T-cell (primary cell): ENCODE measurements around the gene CSRNP3. TPM values are rescaled to one million over a fixed set of nuclear protein-coding genes. Genes with fewer than 3 reads are reported as not detected.

Source experiments
- ATAC-seq, 4 experiments: fragments of 200-7000 bp in 3 of 4; fragments of 150-1000 bp in 1 of 4; cut with Tn5 transposase; replicated peaks in 1 of 4; 1 replicate in 3 of 4; 2 replicates in 1 of 4; pipeline ENCODE4 v1.10.0; 2021; ENCODE audit warnings: moderate library complexity in 3 of 4, mild to moderate bottlenecking in 2 of 4, moderate number of reproducible peaks in 1 of 4
- CTCF ChIA-PET, 2 donors: fragments of 300-600 bp; sonication (Branson Sonifier 250); formaldehyde crosslinking; loops; one replicate each; lab custom pipeline; 2022; ENCODE audit warnings: antibody characterized with exemption in 2 of 2; lab: Charles Lee
- POLR2A ChIA-PET, 2 donors: fragments of 300-600 bp; sonication (Branson Sonifier 250); formaldehyde crosslinking; loops; one replicate each; lab custom pipeline; 2022; ENCODE audit warnings: antibody characterized with exemption in 2 of 2; lab: Charles Lee
- DNase-seq, 35 experiments: peaks; one replicate each; pipeline versions ENCODE4 v3.0.0 to v3.0.0-alpha.2; 2013 to 2023
- H3K27ac ChIP-seq: one replicate; pipeline ENCODE4 v1.5.1; 2013; ENCODE audit warnings: low read length
- H3K27me3 ChIP-seq, 2 experiments: replicated peaks in 1 of 2; 1 replicate in 1 of 2; 2 replicates in 1 of 2; pipeline versions ENCODE4 v1.6.1 to v1.7.0; 2013; ENCODE audit warnings: low read length in 1 of 2, mixed read lengths in 1 of 2; ENCODE audit not compliant: control insufficient read depth in 2 of 2, insufficient read depth in 2 of 2; ENCODE audit errors: extremely low read depth in 1 of 2
- H3K36me3 ChIP-seq, 2 donors: 1 replicate in 1 of 2; 2 replicates in 1 of 2; pipeline versions ENCODE4 v1.6.1 to v1.7.0; 2013; ENCODE audit warnings: low read length in 1 of 2; ENCODE audit not compliant: control insufficient read depth in 2 of 2, insufficient read depth in 1 of 2; ENCODE audit errors: extremely low read depth in 1 of 2
- H3K4me1 ChIP-seq, 2 experiments: 1 replicate in 1 of 2; 2 replicates in 1 of 2; pipeline versions ENCODE4 v1.6.1 to v1.7.0; 2013; ENCODE audit warnings: low read length in 2 of 2, mixed read lengths in 1 of 2; ENCODE audit not compliant: insufficient read depth in 2 of 2, control insufficient read depth in 1 of 2; ENCODE audit errors: extremely low read depth in 1 of 2
- H3K4me3 ChIP-seq, 2 donors: 1 replicate in 1 of 2; 2 replicates in 1 of 2; pipeline versions ENCODE4 v1.5.1 to v1.7.0; 2013; ENCODE audit warnings: mild to moderate bottlenecking in 2 of 2, low read length in 1 of 2, moderate library complexity in 1 of 2; ENCODE audit not compliant: control insufficient read depth in 1 of 2; ENCODE audit errors: extremely low read depth in 1 of 2
- H3K9me3 ChIP-seq: 2 replicates; pipeline ENCODE4 v1.7.0; 2013
- H3K27ac Mint-ChIP-seq, 2 donors: one replicate each; pipeline ENCODE4 v1.8.0; 2020 to 2021; ENCODE audit warnings: mild to moderate bottlenecking in 2 of 2, mixed read lengths in 2 of 2
- H3K27me3 Mint-ChIP-seq, 2 donors: one replicate each; pipeline ENCODE4 v1.8.0; 2021 to 2022; ENCODE audit warnings: mixed read lengths in 2 of 2
- H3K36me3 Mint-ChIP-seq: one replicate; pipeline ENCODE4 v1.8.0; 2021; ENCODE audit warnings: mixed read lengths
- H3K4me1 Mint-ChIP-seq, 3 donors: one replicate each; pipeline ENCODE4 v1.8.0; 2020 to 2022; ENCODE audit warnings: mixed read lengths in 3 of 3, mild to moderate bottlenecking in 1 of 3
- H3K4me3 Mint-ChIP-seq, 3 donors: one replicate each; pipeline ENCODE4 v1.8.0; 2020 to 2022; ENCODE audit warnings: mild to moderate bottlenecking in 3 of 3, mixed read lengths in 3 of 3, moderate library complexity in 3 of 3
- H3K9me3 Mint-ChIP-seq, 3 donors: one replicate each; pipeline ENCODE4 v1.8.0; 2020 to 2022; ENCODE audit warnings: mixed read lengths in 3 of 3
- WGBS: methylation state at CpG from one replicate; pipeline ENCODE4 v1.1.5; 2013; ENCODE audit warnings: missing lambda C conversion rate; ENCODE audit not compliant: insufficient coverage; 5-methylcytosine and 5-hydroxymethylcytosine counted together
- total RNA-seq, 35 experiments: library from RNA in 6 of 35; stranded (reverse) in 6 of 35; fragments of 120-200 nt in 1 of 35; gene quantifications; one replicate each; pipeline versions ENCODE4 v1.2.1 to v1.2.4 and lab custom pipeline; 2013 to 2026

CSRNP3 gene
- total RNA-seq, 5 donors from 2014 or later (not counting 1 experiment from before 2014, with no cell fraction given): 0.19 TPM; not detected in 4

DNA sequence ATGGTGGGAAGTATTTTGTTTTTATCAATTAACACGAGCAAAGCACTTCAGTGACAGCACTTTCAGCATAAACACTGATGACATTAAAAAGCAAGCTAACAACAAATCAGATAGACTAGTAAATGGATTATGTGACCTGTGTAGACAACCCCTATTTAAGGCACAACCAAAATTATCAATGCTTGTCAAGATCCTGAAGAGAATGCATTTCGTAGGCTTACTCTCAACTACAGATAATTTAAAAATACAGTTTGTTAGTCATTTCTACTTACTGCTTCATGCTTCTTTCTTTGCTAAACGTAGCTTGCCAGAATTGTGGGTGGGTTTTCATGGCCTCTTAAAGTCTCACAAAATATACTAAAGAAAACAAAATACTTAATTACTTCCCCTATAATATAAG is 3.4 kb downstream of the CSRNP3 start:
- H3K4me3 Mint-ChIP-seq: no peak overlapping the region
- H3K9me3 ChIP-seq: no peaks in the 10 kb centered on the region
- H3K27me3 ChIP-seq: no peaks in the 10 kb centered on the region
- ChIA-PET CTCF (no interaction called here), POLR2A (no interaction called here)
- no peaks in the 10 kb centered on the region for H3K4me1 ChIP-seq
- no peak overlapping the region for H3K27ac ChIP-seq
- H3K36me3 ChIP-seq: no peaks in the 10 kb centered on the region
- no peak overlapping the region for H3K27ac Mint-ChIP-seq
- no peaks in the 10 kb centered on the region for H3K4me1 Mint-ChIP-seq
- no peaks in the 10 kb centered on the region for H3K9me3 Mint-ChIP-seq
- no peak for ATAC-seq
- peaks cover 2 to 8% of the 10 kb centered on the region in 2 donors for H3K27me3 Mint-ChIP-seq
- H3K4me3 ChIP-seq: no peak overlapping the region
- no peaks in the 10 kb centered on the region for H3K36me3 Mint-ChIP-seq
- no CpG with 5 or more reads among the region's 3 CpGs for WGBS
- no peak for DNase-seq

DNA sequence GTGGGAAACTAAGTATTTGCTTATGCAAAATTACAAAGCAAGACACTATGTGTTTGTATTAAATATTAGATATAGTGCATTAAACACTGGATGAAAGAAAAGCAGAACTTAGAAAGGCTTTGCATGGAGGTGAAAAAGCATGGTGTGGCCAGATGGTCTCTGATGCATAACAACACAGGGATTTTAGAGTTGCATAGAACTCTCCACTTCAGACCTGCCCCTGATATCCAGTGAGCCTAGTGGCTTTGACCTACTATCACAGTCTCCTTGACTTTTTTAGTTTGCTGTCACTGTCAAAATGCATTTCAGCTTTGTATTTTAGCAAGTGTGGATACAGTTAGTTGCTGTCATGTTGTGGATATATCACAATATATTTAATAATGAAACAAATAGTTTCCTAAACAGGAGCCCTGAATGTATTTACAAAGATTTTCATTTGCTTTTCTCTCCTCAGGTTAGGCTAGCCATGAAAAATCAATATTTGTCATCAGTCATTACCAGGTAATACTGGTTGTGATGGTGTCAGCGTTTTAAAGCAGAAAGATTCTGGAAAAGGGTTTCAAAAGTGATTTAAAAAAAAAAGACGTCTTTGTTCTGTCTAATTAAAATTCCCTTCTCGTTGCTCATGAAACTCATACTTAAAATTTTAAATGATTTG is 5.2 kb downstream of the CSRNP3 start:
- no peak for ATAC-seq
- Mint-ChIP-seq H3K27me3 (peaks cover 0 to 5% of the 10 kb centered on the region in 2 donors), H3K36me3 (no peaks in the 10 kb centered on the region), H3K9me3 (no peaks in the 10 kb centered on the region), H3K27ac (no peak overlapping the region), H3K4me1 (no peaks in the 10 kb centered on the region), H3K4me3 (no peak overlapping the region)
- Histone ChIP-seq H3K27me3 (no peaks in the 10 kb centered on the region), H3K4me3 (no peak overlapping the region), H3K9me3 (no peaks in the 10 kb centered on the region), H3K4me1 (no peaks in the 10 kb centered on the region), H3K27ac (no peak overlapping the region), H3K36me3 (no peaks in the 10 kb centered on the region)
- POLR2A ChIA-PET: no interaction called here
- CTCF ChIA-PET: no interaction called here
- DNase-seq: no peak
- no CpG with 5 or more reads among the region's 3 CpGs for WGBS

DNA sequence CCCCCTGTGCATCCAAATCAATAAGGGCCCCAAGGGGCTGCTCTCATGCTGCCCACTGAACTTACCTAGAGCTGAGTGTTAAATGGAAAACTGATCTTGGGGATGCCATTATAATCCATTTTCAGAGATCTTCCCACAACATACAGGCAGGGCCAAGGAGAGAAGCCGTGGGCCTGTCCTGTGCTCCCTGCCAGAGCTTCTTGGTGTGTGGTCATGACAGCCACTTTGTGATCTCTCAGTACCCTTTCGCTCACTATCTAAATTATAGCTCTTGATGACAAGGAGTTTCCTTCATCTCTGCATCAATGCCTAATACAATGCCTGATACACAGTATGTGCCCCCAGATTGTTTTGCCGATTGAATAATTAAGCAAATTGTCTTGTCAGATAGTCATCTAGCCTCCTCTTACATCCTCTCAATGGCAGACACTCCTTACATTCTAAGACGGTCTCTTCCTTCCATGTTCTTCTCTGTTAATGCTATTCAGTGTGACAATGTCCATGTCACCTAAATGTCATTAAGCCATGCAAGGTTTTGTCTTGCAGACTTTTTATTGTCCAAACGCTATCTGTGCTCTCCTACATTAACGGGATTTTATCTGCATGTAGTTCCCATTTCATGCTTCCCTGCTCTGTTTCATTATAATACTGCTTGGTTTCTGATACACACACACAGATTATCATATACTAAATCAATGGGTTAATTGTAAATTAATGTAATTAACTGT is 5.9 kb downstream of the CSRNP3 start:
- CTCF ChIA-PET: no interaction called here

DNA sequence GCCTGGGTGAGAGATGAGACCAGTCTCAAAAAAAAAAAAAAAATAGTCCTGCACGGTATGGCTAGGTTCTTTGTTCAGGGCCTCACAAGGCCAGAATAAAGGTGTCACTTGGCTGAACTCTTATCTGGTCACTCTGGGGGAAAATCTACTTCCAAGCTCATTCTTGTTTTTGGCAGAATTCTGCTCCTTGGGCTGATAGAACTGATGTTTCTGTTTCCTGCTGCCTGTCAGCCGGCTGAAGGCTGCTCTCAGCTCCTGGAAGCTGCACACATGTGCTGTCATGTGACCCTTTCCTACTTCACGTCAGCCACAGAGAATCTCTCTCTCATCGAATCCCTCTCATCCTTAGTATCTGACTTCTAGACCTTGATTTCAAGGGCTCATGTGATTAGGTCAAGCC is 10.4 kb downstream of the CSRNP3 start:
- Mint-ChIP-seq H3K4me3 (no peak overlapping the region), H3K27me3 (peaks cover 0 to 3% of the 10 kb centered on the region in 2 donors), H3K4me1 (no peaks in the 10 kb centered on the region), H3K36me3 (no peaks in the 10 kb centered on the region), H3K9me3 (no peaks in the 10 kb centered on the region), H3K27ac (no peak overlapping the region)
- no peaks in the 10 kb centered on the region for H3K9me3 ChIP-seq
- no peak for DNase-seq
- H3K36me3 ChIP-seq: no peaks in the 10 kb centered on the region
- POLR2A ChIA-PET: no interaction called here
- H3K4me3 ChIP-seq: no peak overlapping the region
- ATAC-seq: no peak
- no peak overlapping the region for H3K27ac ChIP-seq
- H3K27me3 ChIP-seq: no peaks in the 10 kb centered on the region
- CTCF ChIA-PET: no interaction called here
- H3K4me1 ChIP-seq: no peaks in the 10 kb centered on the region
- WGBS: 75% methylated on average over 3 of the region's 4 CpGs

More for the DNA sequence above, 5.9 kb downstream of the CSRNP3 start:
- no peaks in the 10 kb centered on the region for H3K9me3 Mint-ChIP-seq
- H3K4me1 Mint-ChIP-seq: no peaks in the 10 kb centered on the region
- H3K36me3 ChIP-seq: no peaks in the 10 kb centered on the region
- H3K4me3 Mint-ChIP-seq: no peak overlapping the region
- no peaks in the 10 kb centered on the region for H3K4me1 ChIP-seq
- no peak overlapping the region for H3K27ac Mint-ChIP-seq
- H3K27ac ChIP-seq: no peak overlapping the region
- no peak overlapping the region for H3K4me3 ChIP-seq
- no peaks in the 10 kb centered on the region for H3K36me3 Mint-ChIP-seq
- DNase-seq (no peak), ATAC-seq (no peak)
- peaks cover 0 to 5% of the 10 kb centered on the region in 2 donors for H3K27me3 Mint-ChIP-seq
- WGBS: 90% methylated on average over 6 of the region's 6 CpGs
- H3K27me3 ChIP-seq: no peaks in the 10 kb centered on the region
- POLR2A ChIA-PET: no interaction called here
- H3K9me3 ChIP-seq: no peaks in the 10 kb centered on the region

DNA sequence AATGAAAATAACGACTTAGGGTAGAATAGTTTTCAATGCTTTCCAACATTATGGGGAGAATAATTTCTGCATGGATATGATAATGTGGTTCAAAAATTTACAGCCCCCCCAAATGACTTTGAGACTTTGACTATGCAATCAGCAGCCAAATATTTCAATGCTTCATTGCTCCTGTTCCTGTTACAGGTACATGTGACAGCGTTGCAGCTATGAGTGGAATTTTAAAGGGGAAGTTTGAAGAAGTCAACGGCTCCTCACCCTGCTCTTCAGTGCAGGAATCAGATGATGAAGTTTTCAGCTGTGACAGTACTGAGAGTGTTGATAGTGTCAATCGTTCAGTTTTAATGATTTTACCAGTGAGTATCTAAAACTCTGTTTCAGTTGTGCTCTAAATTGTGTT is 25.1 kb downstream of the CSRNP3 start:
- Histone ChIP-seq H3K4me3 (no peak overlapping the region), H3K9me3 (no peaks in the 10 kb centered on the region), H3K4me1 (no peaks in the 10 kb centered on the region), H3K27me3 (no peaks in the 10 kb centered on the region), H3K36me3 (no peaks in the 10 kb centered on the region), H3K27ac (no peak overlapping the region)
- CTCF ChIA-PET: no interaction called here
- ATAC-seq: no peak
- Mint-ChIP-seq H3K9me3 (peaks cover 0 to 4% (median 0%) of the 10 kb centered on the region in 3 donors), H3K4me3 (no peak overlapping the region), H3K36me3 (no peaks in the 10 kb centered on the region), H3K4me1 (no peaks in the 10 kb centered on the region), H3K27me3 (no peaks in the 10 kb centered on the region), H3K27ac (no peak overlapping the region)
- POLR2A ChIA-PET: no interaction called here
- DNase-seq: no peak
- WGBS: 66% methylated on average over 2 of the region's 4 CpGs

DNA sequence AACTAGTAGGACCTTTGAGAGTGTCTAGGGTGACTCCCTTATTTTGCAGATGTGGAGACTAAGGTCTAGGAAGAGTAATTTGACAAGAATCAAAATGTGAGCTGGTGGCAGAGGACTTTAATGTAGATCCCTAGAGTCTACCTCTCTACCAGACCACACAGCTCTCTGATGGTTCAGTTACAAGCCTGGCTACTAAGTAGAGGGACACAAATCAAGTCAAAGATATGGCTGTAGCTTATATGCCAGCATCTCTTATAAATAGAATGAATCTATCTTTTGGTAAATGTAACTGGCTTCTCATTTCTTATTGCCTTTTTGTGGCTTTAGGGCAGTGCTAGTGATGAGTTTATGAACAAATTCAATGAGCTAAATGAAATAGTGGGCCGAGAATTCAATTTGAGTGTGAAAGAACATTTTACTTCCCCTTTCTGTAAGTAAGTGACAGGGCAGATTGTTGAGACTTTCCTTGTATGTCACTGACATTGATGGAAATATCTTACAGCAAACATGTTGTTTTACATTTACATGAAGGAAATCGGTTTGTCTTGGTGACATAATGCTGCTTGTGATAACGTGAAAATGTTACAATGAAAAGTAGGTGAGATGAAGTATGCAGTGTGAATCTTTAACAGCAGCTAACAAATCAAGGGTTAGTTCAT is 28.3 kb downstream of the CSRNP3 start:
- Histone ChIP-seq H3K9me3 (no peaks in the 10 kb centered on the region), H3K36me3 (no peaks in the 10 kb centered on the region), H3K27ac (no peak overlapping the region), H3K4me1 (no peaks in the 10 kb centered on the region), H3K27me3 (no peaks in the 10 kb centered on the region), H3K4me3 (no peak overlapping the region)
- Mint-ChIP-seq H3K27ac (no peak overlapping the region), H3K9me3 (no peaks in the 10 kb centered on the region), H3K27me3 (no peaks in the 10 kb centered on the region), H3K4me3 (no peak overlapping the region), H3K4me1 (no peaks in the 10 kb centered on the region), H3K36me3 (no peaks in the 10 kb centered on the region)
- DNase-seq (no peak), ATAC-seq (no peak)
- CTCF ChIA-PET: no interaction called here
- POLR2A ChIA-PET: no interaction called here
- WGBS: no CpG with 5 or more reads among the region's 3 CpGs
